GM12878 (cell line): ENCODE results near the gene REPIN1. TPM values are rescaled to one million over a fixed set of nuclear protein-coding genes. Genes with fewer than 3 reads are reported as not detected.

ENCODE experiments used
- ATAC-seq: fragments of 200-7000 bp; cut with Tn5 transposase; 3 replicates; pipeline ENCODE4 v1.9.1; 2020; ENCODE audit warnings: mild to moderate bottlenecking, moderate library complexity
- BruUV-seq: library from RNA; stranded (reverse); fragments of 400-500 nt; replicated peaks from 2 replicates; lab custom pipeline; 2021; lab: Mats Ljungman, UMichigan
- CTCF ChIA-PET: fragments of 300-600 bp; sonication (Branson Sonifier 250); formaldehyde crosslinking; extraction: SDS; loops from one replicate; lab custom pipeline; 2021; ENCODE audit warnings: inconsistent platforms; lab: Yijun Ruan, JAX
- POLR2A ChIA-PET: fragments of 350-600 bp; formaldehyde crosslinking; extraction: SDS; loops from one replicate; lab custom pipeline; 2021; ENCODE audit warnings: inconsistent platforms; lab: Charles Lee
- RAD21 ChIA-PET: fragments of 300-600 bp; sonication (Branson Sonifier 250); formaldehyde crosslinking; loops from one replicate; lab custom pipeline; 2023; ENCODE audit warnings: antibody characterized with exemption; ENCODE audit not compliant: unreplicated experiment; lab: Charles Lee
- SMC1A ChIA-PET: fragments of 300-600 bp; sonication (Branson Sonifier 250); formaldehyde crosslinking; loops from one replicate; lab custom pipeline; 2023; ENCODE audit not compliant: unreplicated experiment, uncharacterized antibody; lab: Charles Lee
- DNase-seq: peaks from one replicate; pipeline ENCODE4 v3.0.0-alpha.2; 2011; ENCODE audit warnings: low read depth, low spot score
- FAIRE-seq: peaks from 3 replicates; lab custom pipeline; 2011; peaks lifted over from hg19 to GRCh38; lab: Jason Lieb, UNC
- H2AFZ ChIP-seq: 2 replicates; pipeline ENCODE4 v1.6.0; 2011; ENCODE audit warnings: low read depth, low read length, control low read depth; ENCODE audit not compliant: control insufficient read depth
- H3K27ac ChIP-seq: 2 replicates; pipeline ENCODE4 v1.5.1; 2011; ENCODE audit warnings: control low read depth; ENCODE audit not compliant: control insufficient read depth, insufficient read depth
- H3K27me3 ChIP-seq, 2 experiments: replicated peaks in 1 of 2; 2 replicates each; pipeline versions ENCODE4 v1.6.0 to v1.6.1; 2011; ENCODE audit warnings: low read length in 1 of 2; ENCODE audit not compliant: control insufficient read depth in 2 of 2, insufficient read depth in 2 of 2
- H3K36me3 ChIP-seq, 2 experiments: 2 replicates each; pipeline ENCODE4 v1.5.1; 2011; ENCODE audit warnings: low read length in 1 of 2; ENCODE audit not compliant: control insufficient read depth in 2 of 2, insufficient read depth in 2 of 2
- H3K4me1 ChIP-seq: 2 replicates; pipeline ENCODE4 v1.6.1; 2011; ENCODE audit warnings: mild to moderate bottlenecking, low read length, moderate library complexity, mixed read lengths; ENCODE audit not compliant: control insufficient read depth, insufficient read depth
- H3K4me2 ChIP-seq: 2 replicates; pipeline ENCODE4 v1.6.0; 2011; ENCODE audit warnings: control low read depth; ENCODE audit not compliant: control insufficient read depth, insufficient read depth
- H3K4me3 ChIP-seq: fragments of 200-600 bp; sonication (generic); 2 replicates; pipeline ENCODE4 v1.5.1; 2016
- H3K79me2 ChIP-seq: 2 replicates; pipeline ENCODE4 v1.6.0; 2011; ENCODE audit warnings: low read length; ENCODE audit not compliant: control insufficient read depth, insufficient read depth
- H3K9ac ChIP-seq: 2 replicates; pipeline ENCODE4 v1.8.0; 2011; ENCODE audit warnings: low read length, control low read depth, mixed read lengths; ENCODE audit not compliant: control insufficient read depth, insufficient read depth
- H3K9me3 ChIP-seq: replicated peaks from 3 replicates; pipeline ENCODE4 v1.5.1; 2011; ENCODE audit warnings: mild to moderate bottlenecking, low read length; ENCODE audit not compliant: control insufficient read depth, insufficient read depth
- H4K20me1 ChIP-seq: 2 replicates; pipeline ENCODE4 v1.6.0; 2011; ENCODE audit not compliant: control insufficient read depth, insufficient read depth
- CREB1 ChIP-seq: IDR thresholded peaks from 2 replicates; pipeline ENCODE4 v1.6.1; 2012; ENCODE audit warnings: low read depth, mild to moderate bottlenecking, inconsistent platforms
- HSF1 ChIP-seq: fragments of 150-350 bp; IDR thresholded peaks from 2 replicates; pipeline ENCODE4 v1.6.1; 2014; ENCODE audit warnings: mild to moderate bottlenecking, low read depth, low read length
- NFIC ChIP-seq: IDR thresholded peaks from 2 replicates; pipeline ENCODE4 v1.6.1; 2012; ENCODE audit warnings: low read depth, mild to moderate bottlenecking, inconsistent platforms, low read length, moderate library complexity
- NRF1 ChIP-seq: conservative IDR thresholded peaks from 2 replicates; pipeline ENCODE4 v1.6.1; 2011; ENCODE audit warnings: mild to moderate bottlenecking, low read depth, low read length, improper control_type of control experiment
- STAT1 ChIP-seq: fragments of 450-650 bp; conservative IDR thresholded peaks from 2 replicates; pipeline ENCODE4 v1.6.1; 2014; ENCODE audit warnings: antibody characterized with exemption, mild to moderate bottlenecking
- ZBTB11 ChIP-seq: fragments of 450-650 bp; formaldehyde crosslinking; IDR thresholded peaks from 2 replicates; pipeline ENCODE4 v1.5.0; 2022; ENCODE audit warnings: mild to moderate bottlenecking, missing genetic modification characterization
- WGBS: methylation state at CpG from one replicate; pipeline ENCODE4 v1.1.6; 2016; ENCODE audit warnings: low lambda C conversion rate; ENCODE audit not compliant: insufficient replicate concordance, insufficient coverage; ENCODE audit errors: missing lambda C conversion rate; 5-methylcytosine and 5-hydroxymethylcytosine counted together
- in situ Hi-C: fragments of 300-500 bp; cut with MboI; formaldehyde crosslinking; loops from 9 replicates; pipeline ENCODE4 v1.14.3; 2018; ENCODE audit warnings: mixed read lengths
- intact Hi-C: fragments of 100-400 bp; cut with micrococcal nuclease; formaldehyde crosslinking; loops from one replicate; pipeline ENCODE4 v1.14.2; 2022; ENCODE audit not compliant: unreplicated experiment
- polyA plus RNA-seq, 11 experiments: library from polyadenylated mRNA; depleted of rRNA in 4 of 11; unstranded in 6 of 11; stranded (reverse) in 5 of 11; fragments of >200 nt; fragmentation: Nextera tagmentation in 4 of 11; fragmentation: Illumina TruSeq in 1 of 11; extraction: Ambion mirVana in 4 of 11; extraction: Trizol in 1 of 11; gene quantifications; 1 replicate in 1 of 11; 2 replicates in 10 of 11; pipeline versions ENCODE4 v1.2.1 to v1.2.3, GENCODE V29; 2011 to 2016; ENCODE audit warnings: inconsistent platforms in 2 of 11, missing spikeins in 2 of 11, low read depth in 1 of 11
- total RNA-seq, 4 experiments: library from RNA; depleted of rRNA in 3 of 4; stranded (reverse); fragments of >200 nt in 3 of 4; fragmentation: Illumina TruSeq in 1 of 4; extraction: Trizol in 1 of 4; gene quantifications; 2 replicates each; pipeline versions ENCODE4 v1.2.1 to v1.2.3, GENCODE V29; 2013 to 2021

REPIN1 gene
- total and polyA plus RNA-seq, 10 of the 15 experiments (the other 5 are each of a cell fraction or from before 2014, with no cell fraction given), result 5.1 to 172 (median 76.9) TPM

GRCh38 chr7:150412016-150412415, 43.4 kb downstream of the REPIN1 start:
- Histone ChIP-seq H3K27ac (no peak overlapping the region), H4K20me1 (no peaks in the 10 kb centered on the region), H3K4me2 (no peak overlapping the region), H3K4me1 (peaks cover 15% of the 10 kb centered on the region), H3K36me3 (peaks cover 0 to 2% of the 10 kb centered on the region in 2 experiments; a peak in 2 of 4 replicates), H3K79me2 (no peaks in the 10 kb centered on the region), H3K9me3 (no peaks in the 10 kb centered on the region), H3K9ac (no peak overlapping the region), H3K4me3 (no peak overlapping the region), H3K27me3 (no peaks in the 10 kb centered on the region), H2AFZ (no peak overlapping the region)
- ChIA-PET RAD21 (no interaction called here), CTCF (interaction anchor here (0.6 to 1.1 kb wide), 2 partner anchors 55 to 1062 kb away, joined by 3 read pairs; no protein-coding TSS in a partner anchor), SMC1A (interaction anchor here (1.3 kb wide), 1 partner anchor 10 kb away, joined by 3 read pairs; no protein-coding TSS in a partner anchor), POLR2A (no interaction called here)
- TF ChIP-seq NFIC (no peak), NRF1 (no peak)
- no peak for ATAC-seq
- intact Hi-C loops, result no loop called here
- BruUV-seq, result no TSS peak
- FAIRE-seq, result no peak
- 98% methylated on average over 11 of the region's 11 CpGs for WGBS
- DNase-seq, result no peak
- in situ Hi-C loops, result loop anchor here (5.0 to 25.0 kb wide), 2 partner anchors 50 to 350 kb away; no protein-coding TSS in a partner anchor

GRCh38 chr7:150412518-150413488, 44.2 kb downstream of the REPIN1 start:
- RAD21 ChIA-PET, result no interaction called here

More at GRCh38 chr7:150412518-150413488, 44.2 kb downstream of the REPIN1 start:
- SMC1A ChIA-PET, result interaction anchor here (0.7 to 1.5 kb wide), 2 partner anchors 9 to 57 kb away, joined by 3 read pairs; no protein-coding TSS in a partner anchor
- no TSS peak for BruUV-seq
- CTCF ChIA-PET, result no interaction called here
- Histone ChIP-seq H3K27me3 (no peaks in the 10 kb centered on the region), H3K4me1 (peaks cover 9% of the 10 kb centered on the region), H3K4me3 (no peak overlapping the region), H3K36me3 (peaks cover 0 to 2% of the 10 kb centered on the region in 2 experiments; a peak in 2 of 4 replicates), H4K20me1 (no peaks in the 10 kb centered on the region), H3K4me2 (no peak overlapping the region), H2AFZ (no peak overlapping the region), H3K27ac (no peak overlapping the region), H3K79me2 (no peaks in the 10 kb centered on the region), H3K9me3 (no peaks in the 10 kb centered on the region), H3K9ac (no peak overlapping the region)
- POLR2A ChIA-PET, result no interaction called here
- ATAC-seq (no peak), DNase-seq (no peak), FAIRE-seq (no peak)
- intact Hi-C loops (no loop called here), in situ Hi-C loops (loop anchor here (5.0 to 25.0 kb wide), 2 partner anchors 51 to 351 kb away; no protein-coding TSS in a partner anchor)
- TF ChIP-seq ZBTB11 (CRISPR knock-in tag), result no peak
- TF ChIP-seq HSF1, result no peak
- no peak for TF ChIP-seq CREB1
- no peak for TF ChIP-seq STAT1
- 88% methylated on average over 37 of the region's 37 CpGs for WGBS
